CD14-positive monocyte (primary cell): ENCODE results near the gene MAB21L4. TPM values are rescaled to one million over a fixed set of nuclear protein-coding genes. Genes with fewer than 3 reads are reported as not detected.

Source experiments
- DNase-seq, 3 donors: peaks; one replicate each; pipeline ENCODE4 v3.0.0-alpha.2; 2011 to 2022
- H2AFZ ChIP-seq: 2 replicates; pipeline ENCODE4 v1.6.0; 2012; ENCODE audit warnings: mild to moderate bottlenecking, low read depth, low read length, inconsistent platforms; ENCODE audit not compliant: insufficient read depth, poor library complexity, severe bottlenecking
- H3K27ac ChIP-seq, 2 donors: 1 replicate in 1 of 2; 2 replicates in 1 of 2; pipeline ENCODE4 v1.5.1; 2012 to 2013; ENCODE audit warnings: low read length in 2 of 2, control low read depth in 1 of 2, inconsistent platforms in 1 of 2, low read depth in 1 of 2, mild to moderate bottlenecking in 1 of 2
- H3K27me3 ChIP-seq, 2 donors: one replicate each; pipeline versions ENCODE4 v1.6.0 to v1.6.1; 2011 to 2013; ENCODE audit warnings: low read length in 2 of 2; ENCODE audit not compliant: control insufficient read depth in 2 of 2, insufficient read depth in 2 of 2
- H3K36me3 ChIP-seq, 2 donors: replicated peaks in 1 of 2; 1 replicate in 1 of 2; 2 replicates in 1 of 2; pipeline versions ENCODE4 v1.5.1 to v1.6.1; 2012 to 2013; ENCODE audit warnings: low read length in 2 of 2, control low read depth in 1 of 2, inconsistent platforms in 1 of 2, mild to moderate bottlenecking in 1 of 2; ENCODE audit not compliant: insufficient read depth in 2 of 2, control insufficient read depth in 1 of 2
- H3K4me1 ChIP-seq, 2 donors: 1 replicate in 1 of 2; 2 replicates in 1 of 2; pipeline versions ENCODE4 v1.5.1 to v1.6.1; 2012 to 2013; ENCODE audit warnings: low read length in 2 of 2, control low read depth in 1 of 2, inconsistent platforms in 1 of 2, mild to moderate bottlenecking in 1 of 2, moderate library complexity in 1 of 2; ENCODE audit not compliant: insufficient read depth in 2 of 2, control insufficient read depth in 1 of 2
- H3K4me2 ChIP-seq: replicated peaks from 2 replicates; pipeline ENCODE3; 2012; ENCODE audit warnings: low read length, moderate library complexity, mild to moderate bottlenecking; ENCODE audit not compliant: poor library complexity, severe bottlenecking; ENCODE audit errors: extremely low read depth
- H3K4me3 ChIP-seq, 3 experiments: fragments of 200-600 bp in 1 of 3; sonication (generic) in 1 of 3; replicated peaks in 1 of 3; 1 replicate in 2 of 3; 2 replicates in 1 of 3; pipeline ENCODE4 v1.5.1; 2011 to 2013; ENCODE audit warnings: low read length in 3 of 3, mild to moderate bottlenecking in 3 of 3, control low read depth in 2 of 3, low read depth in 2 of 3, inconsistent platforms in 1 of 3, moderate library complexity in 1 of 3
- H3K79me2 ChIP-seq: 2 replicates; pipeline ENCODE4 v1.6.0; 2012; ENCODE audit warnings: mild to moderate bottlenecking, control low read depth, inconsistent platforms, low read length, moderate library complexity; ENCODE audit not compliant: insufficient read depth
- H3K9ac ChIP-seq: 2 replicates; pipeline ENCODE4 v1.6.0; 2017; ENCODE audit warnings: low read length, mild to moderate bottlenecking; ENCODE audit not compliant: insufficient read depth, poor library complexity, severe bottlenecking
- H3K9me3 ChIP-seq, 2 donors: replicated peaks in 1 of 2; 1 replicate in 1 of 2; 2 replicates in 1 of 2; pipeline versions ENCODE4 v1.5.1 to v1.6.1; 2012 to 2013; ENCODE audit warnings: low read length in 2 of 2, control low read depth in 1 of 2; ENCODE audit not compliant: control insufficient read depth in 1 of 2, insufficient read depth in 1 of 2
- H4K20me1 ChIP-seq: 2 replicates; pipeline ENCODE4 v1.6.0; 2012; ENCODE audit warnings: mild to moderate bottlenecking, low read length, control low read depth, moderate library complexity; ENCODE audit not compliant: insufficient read depth
- H3K27ac Mint-ChIP-seq, 7 donors: one replicate each; pipeline ENCODE4 v1.8.0; 2020; ENCODE audit warnings: mild to moderate bottlenecking in 7 of 7, mixed read lengths in 7 of 7, moderate library complexity in 6 of 7, inconsistent platforms in 2 of 7
- H3K27me3 Mint-ChIP-seq, 3 donors: one replicate each; pipeline ENCODE4 v1.8.0; 2021 to 2022; ENCODE audit warnings: low read depth in 3 of 3, mild to moderate bottlenecking in 3 of 3, mixed read lengths in 3 of 3, moderate library complexity in 3 of 3, inconsistent platforms in 1 of 3
- H3K36me3 Mint-ChIP-seq, 2 donors: one replicate each; pipeline ENCODE4 v1.8.0; 2020; ENCODE audit warnings: mixed read lengths in 2 of 2, inconsistent platforms in 1 of 2, mild to moderate bottlenecking in 1 of 2
- H3K4me1 Mint-ChIP-seq: one replicate; pipeline ENCODE4 v1.8.0; 2020; ENCODE audit warnings: mild to moderate bottlenecking, mixed read lengths
- H3K4me3 Mint-ChIP-seq, 2 donors: one replicate each; pipeline ENCODE4 v1.8.0; 2020; ENCODE audit warnings: mild to moderate bottlenecking in 2 of 2, mixed read lengths in 2 of 2, moderate library complexity in 1 of 2
- H3K9me3 Mint-ChIP-seq, 7 donors: one replicate each; pipeline ENCODE4 v1.8.0; 2020 to 2022; ENCODE audit warnings: mixed read lengths in 7 of 7, mild to moderate bottlenecking in 6 of 7, moderate library complexity in 6 of 7, inconsistent platforms in 2 of 7
- WGBS: methylation state at CpG from one replicate; pipeline ENCODE4 v1.1.5; 2013; ENCODE audit warnings: missing lambda C conversion rate; ENCODE audit not compliant: insufficient coverage; 5-methylcytosine and 5-hydroxymethylcytosine counted together
- intact Hi-C, 2 donors: fragments of 100-400 bp; cut with micrococcal nuclease; formaldehyde crosslinking; loops; one replicate each; pipeline versions ENCODE4 v1.15.0 to v1.15.1; 2023
- polyA plus RNA-seq, 3 donors: library from polyadenylated mRNA; depleted of rRNA in 1 of 3; unstranded in 2 of 3; stranded (reverse) in 1 of 3; fragments of 300-500 nt in 2 of 3; fragments of >200 nt in 1 of 3; fragmentation: Illumina TruSeq in 2 of 3; gene quantifications; 1 replicate in 2 of 3; 2 replicates in 1 of 3; pipeline ENCODE4 v1.2.3, GENCODE V29; 2012 to 2021
- TF ChIP-seq, protein P1 (sequence below): fragments of 200-600 bp; IDR thresholded peaks from one replicate; pipeline ENCODE4 v1.8.0; 2022; ENCODE audit warnings: antibody characterized with exemption, mild to moderate bottlenecking

The MAB21L4 gene
- polyA plus RNA-seq, 3 donors, result not detected

DNA sequence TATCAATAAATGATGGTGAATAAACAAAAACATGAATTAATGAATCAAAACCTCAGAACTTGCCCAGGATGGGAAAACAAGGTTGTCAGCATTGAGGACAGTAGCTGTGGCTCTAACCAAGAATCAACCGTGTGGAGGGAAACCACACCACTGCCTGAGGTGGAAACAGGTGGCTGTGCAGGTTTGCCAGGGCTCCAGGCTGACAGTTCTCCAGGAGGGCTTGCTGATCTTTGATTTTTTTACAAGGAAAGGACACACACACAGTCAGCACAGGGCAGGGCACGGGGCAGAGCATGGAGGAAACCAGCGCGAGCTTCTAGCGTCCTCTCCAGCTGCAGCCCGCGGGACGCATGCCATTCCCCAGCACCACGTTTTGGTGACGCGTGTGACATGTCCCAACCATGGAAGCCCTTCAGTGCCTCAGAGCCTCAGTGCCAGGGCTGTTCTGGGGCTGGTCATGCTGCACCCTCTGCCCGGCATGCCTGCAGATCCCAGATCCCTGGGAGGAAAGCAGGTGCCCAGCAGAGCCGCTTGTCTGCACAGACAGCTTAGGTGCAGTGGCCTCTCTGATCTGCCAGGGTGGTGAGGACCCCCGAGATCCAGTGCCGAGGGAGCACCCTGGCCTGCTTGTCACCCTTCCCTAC is 43.2 kb downstream of the MAB21L4 start:
- Mint-ChIP-seq H3K4me3 (no peak overlapping the region), H3K4me1 (no peaks in the 10 kb centered on the region), H3K27me3 (peaks cover 1 to 6% (median 3%) of the 10 kb centered on the region in 3 donors), H3K36me3 (no peaks in the 10 kb centered on the region), H3K9me3 (peaks cover 16 to 26% (median 18%) of the 10 kb centered on the region in 7 donors), H3K27ac (no peak overlapping the region)
- Histone ChIP-seq H3K4me3 (no peak overlapping the region), H2AFZ (no peak overlapping the region), H3K9ac (no peak overlapping the region), H3K27ac (no peak overlapping the region), H3K27me3 (no peaks in the 10 kb centered on the region), H4K20me1 (no peaks in the 10 kb centered on the region), H3K4me1 (no peaks in the 10 kb centered on the region), H3K4me2 (no peak overlapping the region), H3K36me3 (no peaks in the 10 kb centered on the region), H3K79me2 (no peaks in the 10 kb centered on the region), H3K9me3 (peaks cover 11 to 25% of the 10 kb centered on the region in 2 donors)
- 84% methylated on average over 14 of the region's 15 CpGs for WGBS
- intact Hi-C loops, result loop anchor here in 1 of 2 donors (5.0 kb wide), 1 partner anchor 1025 kb away; no protein-coding TSS in a partner anchor
- DNase-seq, result no peak
- TF ChIP-seq, protein P1, sequence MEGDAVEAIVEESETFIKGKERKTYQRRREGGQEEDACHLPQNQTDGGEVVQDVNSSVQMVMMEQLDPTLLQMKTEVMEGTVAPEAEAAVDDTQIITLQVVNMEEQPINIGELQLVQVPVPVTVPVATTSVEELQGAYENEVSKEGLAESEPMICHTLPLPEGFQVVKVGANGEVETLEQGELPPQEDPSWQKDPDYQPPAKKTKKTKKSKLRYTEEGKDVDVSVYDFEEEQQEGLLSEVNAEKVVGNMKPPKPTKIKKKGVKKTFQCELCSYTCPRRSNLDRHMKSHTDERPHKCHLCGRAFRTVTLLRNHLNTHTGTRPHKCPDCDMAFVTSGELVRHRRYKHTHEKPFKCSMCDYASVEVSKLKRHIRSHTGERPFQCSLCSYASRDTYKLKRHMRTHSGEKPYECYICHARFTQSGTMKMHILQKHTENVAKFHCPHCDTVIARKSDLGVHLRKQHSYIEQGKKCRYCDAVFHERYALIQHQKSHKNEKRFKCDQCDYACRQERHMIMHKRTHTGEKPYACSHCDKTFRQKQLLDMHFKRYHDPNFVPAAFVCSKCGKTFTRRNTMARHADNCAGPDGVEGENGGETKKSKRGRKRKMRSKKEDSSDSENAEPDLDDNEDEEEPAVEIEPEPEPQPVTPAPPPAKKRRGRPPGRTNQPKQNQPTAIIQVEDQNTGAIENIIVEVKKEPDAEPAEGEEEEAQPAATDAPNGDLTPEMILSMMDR, result no peak

DNA sequence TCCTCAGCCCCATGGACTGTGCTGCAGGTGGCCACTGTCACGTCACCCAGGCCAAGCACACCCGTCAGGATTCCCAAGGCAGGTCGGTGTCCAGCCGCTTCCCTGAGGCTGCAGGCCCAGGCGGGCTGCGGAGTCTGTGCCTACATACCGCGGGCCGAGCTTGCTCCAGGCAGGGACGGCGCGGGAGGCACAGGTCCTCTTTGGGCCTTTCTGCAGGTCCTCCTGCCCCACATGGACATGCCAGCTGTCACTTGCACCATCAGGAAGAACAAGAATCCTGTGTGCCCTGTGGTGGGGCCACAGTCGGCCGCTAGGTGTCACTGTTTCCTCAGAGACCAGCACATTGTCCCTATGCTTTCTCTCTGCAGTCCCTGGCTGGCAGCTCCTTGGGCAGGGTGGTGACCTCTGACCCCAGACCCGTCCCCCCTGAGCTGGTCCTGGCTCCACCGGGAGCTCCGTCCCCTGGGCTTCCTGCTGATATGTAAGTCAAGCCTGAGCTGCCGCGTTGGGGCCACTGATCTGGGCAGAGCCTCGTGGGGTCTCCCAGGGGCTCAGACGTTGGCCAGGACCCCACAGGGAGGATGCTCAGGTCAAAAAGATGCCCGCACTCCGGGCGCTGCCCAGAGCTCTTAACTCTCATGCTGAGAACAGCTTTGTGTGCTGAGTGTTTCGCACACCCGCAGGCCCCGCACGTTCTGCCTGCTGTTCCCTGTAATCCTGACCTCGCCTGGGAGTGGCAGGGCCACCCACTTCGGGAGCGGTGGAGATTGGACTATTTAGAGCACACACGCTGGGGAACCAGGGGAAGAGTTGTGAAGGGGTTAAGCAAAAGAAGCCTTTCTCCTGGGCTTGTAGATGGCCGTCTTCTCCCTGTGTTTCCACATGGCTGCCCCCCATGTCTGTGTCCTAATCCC is 44.6 kb downstream of the MAB21L4 start:
- H3K4me3 ChIP-seq, result no peak overlapping the region
- H3K27ac ChIP-seq, result no peak overlapping the region
- H3K9ac ChIP-seq, result no peak overlapping the region
- TF ChIP-seq, protein P1, result peak; percentile 88
- no peaks in the 10 kb centered on the region for H3K4me1 ChIP-seq
- Mint-ChIP-seq H3K36me3 (no peaks in the 10 kb centered on the region), H3K27ac (no peak overlapping the region), H3K9me3 (peaks cover 22 to 37% (median 30%) of the 10 kb centered on the region in 7 donors), H3K4me3 (no peak overlapping the region), H3K27me3 (peaks cover 1 to 6% (median 3%) of the 10 kb centered on the region in 3 donors), H3K4me1 (no peaks in the 10 kb centered on the region)
- H3K79me2 ChIP-seq, result no peaks in the 10 kb centered on the region
- no peaks in the 10 kb centered on the region for H3K36me3 ChIP-seq
- WGBS, result 50% methylated on average over 28 of the region's 33 CpGs
- H3K4me2 ChIP-seq, result no peak overlapping the region
- H2AFZ ChIP-seq, result no peak overlapping the region
- H3K27me3 ChIP-seq, result no peaks in the 10 kb centered on the region
- no peaks in the 10 kb centered on the region for H4K20me1 ChIP-seq
- DNase-seq, result peak; percentile 56 to 67 (median 67)
- intact Hi-C loops, result loop anchor here in 1 of 2 donors (5.0 kb wide), 1 partner anchor 1026 kb away; no protein-coding TSS in a partner anchor
- peaks cover 11 to 32% of the 10 kb centered on the region in 2 donors for H3K9me3 ChIP-seq
